CD14-positive monocyte (primary cell): Measurements from ENCODE around the gene USPL1. TPM values are rescaled to one million over a fixed set of nuclear protein-coding genes. Genes with fewer than 3 reads are reported as not detected.
A peak's percentile ranks its signal among the peaks of the same experiment; 100 is the strongest.
"Not testable (repeated sequence)": the region's sequence is repeated elsewhere in the genome, so short reads cannot be mapped to it uniquely, and the experiment has no call there.

Source experiments
- DNase-seq, 3 donors: peaks; one replicate each; pipeline ENCODE4 v3.0.0-alpha.2; 2011 to 2022
- H2AFZ ChIP-seq: 2 replicates; pipeline ENCODE4 v1.6.0; 2012; ENCODE audit warnings: mild to moderate bottlenecking, low read depth, low read length, inconsistent platforms; ENCODE audit not compliant: insufficient read depth, poor library complexity, severe bottlenecking
- H3K27ac ChIP-seq, 2 donors: 1 replicate in 1 of 2; 2 replicates in 1 of 2; pipeline ENCODE4 v1.5.1; 2012 to 2013; ENCODE audit warnings: low read length in 2 of 2, control low read depth in 1 of 2, inconsistent platforms in 1 of 2, low read depth in 1 of 2, mild to moderate bottlenecking in 1 of 2
- H3K27me3 ChIP-seq, 2 donors: one replicate each; pipeline versions ENCODE4 v1.6.0 to v1.6.1; 2011 to 2013; ENCODE audit warnings: low read length in 2 of 2; ENCODE audit not compliant: control insufficient read depth in 2 of 2, insufficient read depth in 2 of 2
- H3K36me3 ChIP-seq, 2 donors: replicated peaks in 1 of 2; 1 replicate in 1 of 2; 2 replicates in 1 of 2; pipeline versions ENCODE4 v1.5.1 to v1.6.1; 2012 to 2013; ENCODE audit warnings: low read length in 2 of 2, control low read depth in 1 of 2, inconsistent platforms in 1 of 2, mild to moderate bottlenecking in 1 of 2; ENCODE audit not compliant: insufficient read depth in 2 of 2, control insufficient read depth in 1 of 2
- H3K4me1 ChIP-seq, 2 donors: 1 replicate in 1 of 2; 2 replicates in 1 of 2; pipeline versions ENCODE4 v1.5.1 to v1.6.1; 2012 to 2013; ENCODE audit warnings: low read length in 2 of 2, control low read depth in 1 of 2, inconsistent platforms in 1 of 2, mild to moderate bottlenecking in 1 of 2, moderate library complexity in 1 of 2; ENCODE audit not compliant: insufficient read depth in 2 of 2, control insufficient read depth in 1 of 2
- H3K4me2 ChIP-seq: replicated peaks from 2 replicates; pipeline ENCODE3; 2012; ENCODE audit warnings: low read length, moderate library complexity, mild to moderate bottlenecking; ENCODE audit not compliant: poor library complexity, severe bottlenecking; ENCODE audit errors: extremely low read depth
- H3K4me3 ChIP-seq, 3 experiments: fragments of 200-600 bp in 1 of 3; sonication (generic) in 1 of 3; replicated peaks in 1 of 3; 1 replicate in 2 of 3; 2 replicates in 1 of 3; pipeline ENCODE4 v1.5.1; 2011 to 2013; ENCODE audit warnings: low read length in 3 of 3, mild to moderate bottlenecking in 3 of 3, control low read depth in 2 of 3, low read depth in 2 of 3, inconsistent platforms in 1 of 3, moderate library complexity in 1 of 3
- H3K79me2 ChIP-seq: 2 replicates; pipeline ENCODE4 v1.6.0; 2012; ENCODE audit warnings: mild to moderate bottlenecking, control low read depth, inconsistent platforms, low read length, moderate library complexity; ENCODE audit not compliant: insufficient read depth
- H3K9ac ChIP-seq: 2 replicates; pipeline ENCODE4 v1.6.0; 2017; ENCODE audit warnings: low read length, mild to moderate bottlenecking; ENCODE audit not compliant: insufficient read depth, poor library complexity, severe bottlenecking
- H3K9me3 ChIP-seq, 2 donors: replicated peaks in 1 of 2; 1 replicate in 1 of 2; 2 replicates in 1 of 2; pipeline versions ENCODE4 v1.5.1 to v1.6.1; 2012 to 2013; ENCODE audit warnings: low read length in 2 of 2, control low read depth in 1 of 2; ENCODE audit not compliant: control insufficient read depth in 1 of 2, insufficient read depth in 1 of 2
- H4K20me1 ChIP-seq: 2 replicates; pipeline ENCODE4 v1.6.0; 2012; ENCODE audit warnings: mild to moderate bottlenecking, low read length, control low read depth, moderate library complexity; ENCODE audit not compliant: insufficient read depth
- H3K27ac Mint-ChIP-seq, 7 donors: one replicate each; pipeline ENCODE4 v1.8.0; 2020; ENCODE audit warnings: mild to moderate bottlenecking in 7 of 7, mixed read lengths in 7 of 7, moderate library complexity in 6 of 7, inconsistent platforms in 2 of 7
- H3K27me3 Mint-ChIP-seq, 3 donors: one replicate each; pipeline ENCODE4 v1.8.0; 2021 to 2022; ENCODE audit warnings: low read depth in 3 of 3, mild to moderate bottlenecking in 3 of 3, mixed read lengths in 3 of 3, moderate library complexity in 3 of 3, inconsistent platforms in 1 of 3
- H3K36me3 Mint-ChIP-seq, 2 donors: one replicate each; pipeline ENCODE4 v1.8.0; 2020; ENCODE audit warnings: mixed read lengths in 2 of 2, inconsistent platforms in 1 of 2, mild to moderate bottlenecking in 1 of 2
- H3K4me1 Mint-ChIP-seq: one replicate; pipeline ENCODE4 v1.8.0; 2020; ENCODE audit warnings: mild to moderate bottlenecking, mixed read lengths
- H3K4me3 Mint-ChIP-seq, 2 donors: one replicate each; pipeline ENCODE4 v1.8.0; 2020; ENCODE audit warnings: mild to moderate bottlenecking in 2 of 2, mixed read lengths in 2 of 2, moderate library complexity in 1 of 2
- H3K9me3 Mint-ChIP-seq, 7 donors: one replicate each; pipeline ENCODE4 v1.8.0; 2020 to 2022; ENCODE audit warnings: mixed read lengths in 7 of 7, mild to moderate bottlenecking in 6 of 7, moderate library complexity in 6 of 7, inconsistent platforms in 2 of 7
- CTCF ChIP-seq: fragments of 200-600 bp; IDR thresholded peaks from one replicate; pipeline ENCODE4 v1.8.0; 2022; ENCODE audit warnings: antibody characterized with exemption, mild to moderate bottlenecking
- WGBS: methylation state at CpG from one replicate; pipeline ENCODE4 v1.1.5; 2013; ENCODE audit warnings: missing lambda C conversion rate; ENCODE audit not compliant: insufficient coverage; 5-methylcytosine and 5-hydroxymethylcytosine counted together
- intact Hi-C, 2 donors: fragments of 100-400 bp; cut with micrococcal nuclease; formaldehyde crosslinking; loops; one replicate each; pipeline versions ENCODE4 v1.15.0 to v1.15.1; 2023
- polyA plus RNA-seq, 3 donors: library from polyadenylated mRNA; depleted of rRNA in 1 of 3; unstranded in 2 of 3; stranded (reverse) in 1 of 3; fragments of 300-500 nt in 2 of 3; fragments of >200 nt in 1 of 3; fragmentation: Illumina TruSeq in 2 of 3; gene quantifications; 1 replicate in 2 of 3; 2 replicates in 1 of 3; pipeline ENCODE4 v1.2.3, GENCODE V29; 2012 to 2021

The USPL1 gene
- polyA plus RNA-seq, 3 donors, result 3.9 to 20.5 (median 5.5) TPM

DNA sequence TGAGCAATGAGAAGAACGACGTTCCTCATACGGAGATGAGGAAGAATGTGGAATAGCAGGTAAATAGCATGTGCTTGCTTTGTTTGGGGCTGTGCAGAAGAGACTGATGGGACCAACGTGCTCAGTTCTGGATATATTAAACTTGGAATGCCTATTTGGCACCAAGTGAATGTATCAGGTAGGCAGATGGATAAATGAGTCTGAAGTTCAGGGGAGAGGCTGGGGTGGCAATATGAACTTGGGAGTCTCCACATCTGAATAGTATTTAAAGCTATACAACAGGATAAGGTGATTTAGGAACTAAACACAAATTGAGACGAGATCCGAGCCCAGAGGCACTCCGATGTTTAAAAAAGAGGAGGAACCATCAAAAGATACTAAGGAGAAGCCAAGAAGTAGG, 12.7 kb upstream of the USPL1 start:
- intact Hi-C loops, result loop anchor here in 1 of 2 donors (5.0 kb wide), 1 partner anchor 48 kb away; no protein-coding TSS in a partner anchor
- no peak overlapping the region for H3K27ac Mint-ChIP-seq

GRCh38 chr13:30607186-30607585, 10.5 kb upstream of the USPL1 start:
- Mint-ChIP-seq H3K27ac (peak overlapping the region; percentile 2 to 83 (median 31)), H3K4me1 (peaks cover 10% of the 10 kb centered on the region), H3K9me3 (peaks cover 6 to 11% (median 9%) of the 10 kb centered on the region in 7 donors), H3K27me3 (peaks cover 0 to 12% (median 5%) of the 10 kb centered on the region in 3 donors)
- H3K4me3 ChIP-seq, H3K36me3 Mint-ChIP-seq, H3K4me1 ChIP-seq, H3K79me2 ChIP-seq, H3K27ac ChIP-seq, H3K9me3 ChIP-seq, H3K4me3 Mint-ChIP-seq, H3K36me3 ChIP-seq, H2AFZ ChIP-seq, H4K20me1 ChIP-seq, H3K27me3 ChIP-seq, H3K4me2 ChIP-seq, H3K9ac ChIP-seq: not testable (repeated sequence)
- no CpG with 5 or more reads among the region's 6 CpGs for WGBS
- DNase-seq, result peak; percentile 56 to 71 (median 59)
- intact Hi-C loops, result loop anchor here in 1 of 2 donors (5.0 kb wide), 1 partner anchor 50 kb away; no protein-coding TSS in a partner anchor

More for the DNA sequence above, 12.7 kb upstream of the USPL1 start:
- H3K4me2 ChIP-seq, result no peak overlapping the region
- peaks cover 2 to 6% of the 10 kb centered on the region in 2 donors for H3K9me3 ChIP-seq
- no peak for DNase-seq
- no peak overlapping the region for H3K9ac ChIP-seq
- Mint-ChIP-seq H3K4me1 (peaks cover 20% of the 10 kb centered on the region), H3K9me3 (peaks cover 6 to 11% (median 9%) of the 10 kb centered on the region in 7 donors), H3K27me3 (peaks cover 0 to 10% (median 5%) of the 10 kb centered on the region in 3 donors), H3K36me3 (peaks cover 4 to 5% of the 10 kb centered on the region in 2 donors), H3K4me3 (no peak overlapping the region)
- no peaks in the 10 kb centered on the region for H4K20me1 ChIP-seq
- WGBS, result 92% methylated on average over 4 of the region's 7 CpGs
- no peaks in the 10 kb centered on the region for H3K36me3 ChIP-seq
- no peaks in the 10 kb centered on the region for H3K79me2 ChIP-seq
- H2AFZ ChIP-seq, result no peak overlapping the region
- no peaks in the 10 kb centered on the region for H3K27me3 ChIP-seq
- H3K27ac ChIP-seq, result no peak overlapping the region
- H3K4me1 ChIP-seq, result peaks cover 0 to 10% of the 10 kb centered on the region in 2 donors
- no peak for TF ChIP-seq CTCF
- H3K4me3 ChIP-seq, result no peak overlapping the region
